Activated T-helper 2 cell treated with anti-CD3 and anti-CD28 coated beads, Interferon-gamma antibody, Interleukin-2, Interleukin-4, amounts not matched to agents 10 μg/mL and 5 μg/mL and 100 μg/mL, durations not matched to agents 14 hours and 24 hours and 36 hours (primary cell): Measurements from ENCODE around the gene CARMIL1. TPM values are rescaled to one million over a fixed set of nuclear protein-coding genes. Genes with fewer than 3 reads are reported as not detected.
"Not testable (repeated sequence)": the region's sequence is repeated elsewhere in the genome, so short reads cannot be mapped to it uniquely, and the experiment has no call there.

Source experiments
- DNase-seq: peaks from one replicate; pipeline ENCODE4 v3.0.0; 2021; ENCODE audit warnings: low spot score
- H3K27ac Mint-ChIP-seq: one replicate; pipeline ENCODE4 v1.8.0; 2021; ENCODE audit warnings: mixed read lengths
- H3K27me3 Mint-ChIP-seq: one replicate; pipeline ENCODE4 v1.8.0; 2021; ENCODE audit warnings: low read depth, mixed read lengths
- H3K36me3 Mint-ChIP-seq: one replicate; pipeline ENCODE4 v1.8.0; 2021; ENCODE audit warnings: low read depth, mixed read lengths
- H3K4me1 Mint-ChIP-seq: one replicate; pipeline ENCODE4 v1.8.0; 2021; ENCODE audit warnings: low read depth, mixed read lengths
- H3K4me3 Mint-ChIP-seq: one replicate; pipeline ENCODE4 v1.8.0; 2021; ENCODE audit warnings: low read depth, mild to moderate bottlenecking, moderate library complexity, mixed read lengths
- H3K9me3 Mint-ChIP-seq: one replicate; pipeline ENCODE4 v1.8.0; 2021; ENCODE audit warnings: mixed read lengths
- intact Hi-C: fragments of 100-400 bp; cut with micrococcal nuclease; formaldehyde crosslinking; loops from one replicate; pipeline ENCODE4 v1.15.1; 2023
- total RNA-seq: library from RNA; stranded (reverse); gene quantifications from 2 replicates; pipeline ENCODE4 v1.2.3, GENCODE V29; 2022

CARMIL1 gene
- total RNA-seq, 1 donor from 2014 or later: 1.7 TPM

- Mint-ChIP-seq H3K27ac (no peak overlapping the region), H3K36me3 (peaks cover 4% of the 10 kb centered on the region), H3K27me3 (no peaks in the 10 kb centered on the region), H3K4me1 (peaks cover 3% of the 10 kb centered on the region), H3K4me3 (no peak overlapping the region), H3K9me3 (peaks cover 16% of the 10 kb centered on the region)
- no peak for DNase-seq
- intact Hi-C loops: no loop called here
Observed at GRCh38 chr6:25377664-25378063, 98.5 kb downstream of the CARMIL1 start.

- H3K9me3 Mint-ChIP-seq: no peaks in the 10 kb centered on the region
- intact Hi-C loops: no loop called here
Observed at GRCh38 chr6:25381077-25381476, 101.9 kb downstream of the CARMIL1 start.

GRCh38 chr6:25382476-25382875, 103.3 kb downstream of the CARMIL1 start:
- H3K36me3 Mint-ChIP-seq, intact Hi-C loops, H3K27ac Mint-ChIP-seq, DNase-seq, H3K4me3 Mint-ChIP-seq, H3K27me3 Mint-ChIP-seq, H3K9me3 Mint-ChIP-seq, H3K4me1 Mint-ChIP-seq: not testable (repeated sequence)

More at GRCh38 chr6:25381077-25381476, 101.9 kb downstream of the CARMIL1 start:
- Mint-ChIP-seq H3K36me3 (no peaks in the 10 kb centered on the region), H3K27ac (no peak overlapping the region), H3K4me3 (no peak overlapping the region), H3K27me3 (no peaks in the 10 kb centered on the region), H3K4me1 (no peaks in the 10 kb centered on the region)
- no peak for DNase-seq

GRCh38 chr6:25384234-25384633, 105.1 kb downstream of the CARMIL1 start:
- H3K9me3 Mint-ChIP-seq: no peaks in the 10 kb centered on the region
- DNase-seq: no peak
- no peak overlapping the region for H3K4me3 Mint-ChIP-seq
- H3K36me3 Mint-ChIP-seq: no peaks in the 10 kb centered on the region
- intact Hi-C loops: no loop called here
- peaks cover 7% of the 10 kb centered on the region for H3K4me1 Mint-ChIP-seq
- no peaks in the 10 kb centered on the region for H3K27me3 Mint-ChIP-seq
- H3K27ac Mint-ChIP-seq: no peak overlapping the region

- intact Hi-C loops: no loop called here
- peaks cover 9% of the 10 kb centered on the region for H3K4me1 Mint-ChIP-seq
- H3K9me3 Mint-ChIP-seq: no peaks in the 10 kb centered on the region
- H3K27me3 Mint-ChIP-seq: no peaks in the 10 kb centered on the region
- no peak overlapping the region for H3K27ac Mint-ChIP-seq
- H3K36me3 Mint-ChIP-seq: no peaks in the 10 kb centered on the region
- DNase-seq: no peak
- no peak overlapping the region for H3K4me3 Mint-ChIP-seq
Observed at GRCh38 chr6:25384967-25385366, 105.8 kb downstream of the CARMIL1 start.

DNA sequence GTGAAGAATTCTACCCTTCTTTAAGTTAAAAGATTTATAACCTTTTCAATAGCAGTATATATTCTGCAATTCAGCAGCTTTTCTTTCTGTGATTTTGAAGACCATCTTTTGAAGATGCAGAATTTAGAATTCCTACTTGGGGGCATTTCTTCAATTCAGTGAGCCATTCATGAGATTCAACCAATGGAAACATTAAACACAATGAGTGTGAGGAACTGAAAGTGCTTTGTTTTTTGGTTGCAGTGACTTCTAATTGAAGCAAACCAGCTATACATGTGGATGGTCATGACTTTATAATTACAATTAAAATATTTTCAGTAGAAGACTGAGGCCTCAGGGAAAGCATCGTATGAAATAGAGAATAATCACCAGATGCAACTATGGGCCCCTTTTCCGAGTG, 108.3 kb downstream of the CARMIL1 start:
- no peaks in the 10 kb centered on the region for H3K27me3 Mint-ChIP-seq
- H3K4me1 Mint-ChIP-seq: peaks cover 9% of the 10 kb centered on the region
- H3K36me3 Mint-ChIP-seq: no peaks in the 10 kb centered on the region
- H3K9me3 Mint-ChIP-seq: no peaks in the 10 kb centered on the region
- H3K4me3 Mint-ChIP-seq: no peak overlapping the region
- no peak overlapping the region for H3K27ac Mint-ChIP-seq
- intact Hi-C loops: no loop called here
- no peak for DNase-seq

DNA sequence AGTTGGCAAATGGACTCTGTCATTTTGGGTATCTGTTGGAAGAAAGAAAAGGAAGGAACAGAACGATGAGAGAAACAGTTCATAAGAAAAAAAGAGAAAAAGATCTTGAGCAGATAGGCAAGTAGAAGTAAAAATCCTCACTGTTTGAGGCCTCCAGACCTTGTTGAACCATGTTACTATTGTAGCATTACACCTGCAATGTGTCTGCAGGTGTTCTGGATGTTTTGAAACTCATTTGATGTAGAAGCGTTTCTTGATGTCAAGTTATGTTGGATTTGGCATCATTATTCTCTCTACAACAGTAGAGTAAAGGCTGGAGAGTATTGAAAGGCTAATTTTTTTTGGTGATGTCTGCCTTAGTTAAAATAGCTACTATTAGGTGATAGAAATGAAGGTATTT, 108.7 kb downstream of the CARMIL1 start:
- Mint-ChIP-seq H3K36me3 (no peaks in the 10 kb centered on the region), H3K4me1 (peaks cover 9% of the 10 kb centered on the region), H3K27me3 (no peaks in the 10 kb centered on the region), H3K4me3 (no peak overlapping the region), H3K27ac (no peak overlapping the region), H3K9me3 (no peaks in the 10 kb centered on the region)
- DNase-seq: no peak
- intact Hi-C loops: no loop called here

GRCh38 chr6:25388776-25389175, 109.6 kb downstream of the CARMIL1 start:
- Mint-ChIP-seq H3K27me3 (no peaks in the 10 kb centered on the region), H3K4me1 (peaks cover 9% of the 10 kb centered on the region), H3K4me3 (no peak overlapping the region), H3K36me3 (no peaks in the 10 kb centered on the region), H3K27ac (no peak overlapping the region), H3K9me3 (no peaks in the 10 kb centered on the region)
- no peak for DNase-seq
- intact Hi-C loops: no loop called here

DNA sequence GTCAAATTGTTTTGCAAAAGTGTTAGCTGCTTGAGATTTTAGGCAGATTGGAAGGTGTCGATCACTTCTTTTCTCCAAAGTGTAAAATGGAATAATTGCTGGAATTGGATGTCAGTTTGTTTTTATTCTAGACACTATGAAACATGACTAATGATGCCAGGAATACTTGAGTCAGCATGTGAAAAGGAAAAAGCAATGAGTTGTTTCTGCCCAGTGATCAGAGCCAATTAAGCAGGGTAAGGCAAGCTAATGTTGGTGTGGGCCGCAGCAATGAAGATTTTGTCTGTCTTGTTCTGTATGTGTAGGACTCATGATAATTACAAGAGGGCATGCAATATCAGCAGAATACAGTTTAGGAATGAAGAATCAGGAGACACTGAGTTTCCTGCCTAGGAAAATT, 110.3 kb downstream of the CARMIL1 start:
- Mint-ChIP-seq H3K36me3 (no peaks in the 10 kb centered on the region), H3K27ac (no peak overlapping the region)

GRCh38 chr6:25392372-25392771, 113.2 kb downstream of the CARMIL1 start:
- no peak overlapping the region for H3K4me3 Mint-ChIP-seq

More for the DNA sequence above, 110.3 kb downstream of the CARMIL1 start:
- intact Hi-C loops: no loop called here
- peaks cover 9% of the 10 kb centered on the region for H3K4me1 Mint-ChIP-seq
- H3K27me3 Mint-ChIP-seq: no peaks in the 10 kb centered on the region
- DNase-seq: no peak
- no peak overlapping the region for H3K4me3 Mint-ChIP-seq
- no peaks in the 10 kb centered on the region for H3K9me3 Mint-ChIP-seq

GRCh38 chr6:25395731-25396130, 116.6 kb downstream of the CARMIL1 start:
- no peak for DNase-seq
- no peaks in the 10 kb centered on the region for H3K36me3 Mint-ChIP-seq
- no peaks in the 10 kb centered on the region for H3K27me3 Mint-ChIP-seq
- intact Hi-C loops: no loop called here
- H3K9me3 Mint-ChIP-seq: no peaks in the 10 kb centered on the region
- no peaks in the 10 kb centered on the region for H3K4me1 Mint-ChIP-seq
- no peak overlapping the region for H3K4me3 Mint-ChIP-seq
- no peak overlapping the region for H3K27ac Mint-ChIP-seq

More at GRCh38 chr6:25392372-25392771, 113.2 kb downstream of the CARMIL1 start:
- intact Hi-C loops: no loop called here
- H3K4me1 Mint-ChIP-seq: peaks cover 9% of the 10 kb centered on the region
- no peak overlapping the region for H3K27ac Mint-ChIP-seq
- H3K36me3 Mint-ChIP-seq: no peaks in the 10 kb centered on the region
- no peaks in the 10 kb centered on the region for H3K27me3 Mint-ChIP-seq
- no peak for DNase-seq
- no peaks in the 10 kb centered on the region for H3K9me3 Mint-ChIP-seq

DNA sequence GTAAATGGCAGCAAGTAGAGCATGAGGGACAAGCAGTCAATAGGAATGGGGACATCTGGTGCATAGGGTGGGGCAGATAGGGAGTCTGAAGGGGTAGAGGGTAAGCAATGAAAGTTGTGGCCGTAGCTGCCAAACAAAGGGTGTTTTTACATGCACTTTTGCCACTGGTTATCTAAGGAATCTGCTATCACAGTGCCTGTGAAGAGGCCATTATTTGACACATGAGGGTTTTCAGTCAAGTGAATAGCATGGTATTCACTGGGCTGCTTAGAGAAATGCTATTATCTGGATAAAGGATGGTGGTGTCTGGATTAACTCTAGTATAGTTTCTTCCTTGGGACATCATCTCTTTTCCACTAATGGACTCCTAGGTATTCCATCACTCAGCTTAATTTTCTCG, 118.2 kb downstream of the CARMIL1 start:
- intact Hi-C loops: no loop called here
- no peak for DNase-seq

GRCh38 chr6:25399885-25400284, 120.7 kb downstream of the CARMIL1 start:
- H3K4me1 Mint-ChIP-seq: peaks cover 4% of the 10 kb centered on the region
- no peaks in the 10 kb centered on the region for H3K36me3 Mint-ChIP-seq
- no peaks in the 10 kb centered on the region for H3K9me3 Mint-ChIP-seq
- DNase-seq: no peak
- H3K4me3 Mint-ChIP-seq: no peak overlapping the region
- intact Hi-C loops: no loop called here
- no peaks in the 10 kb centered on the region for H3K27me3 Mint-ChIP-seq
- no peak overlapping the region for H3K27ac Mint-ChIP-seq

More for the DNA sequence above, 118.2 kb downstream of the CARMIL1 start:
- H3K27me3 Mint-ChIP-seq: no peaks in the 10 kb centered on the region
- no peaks in the 10 kb centered on the region for H3K36me3 Mint-ChIP-seq
- H3K4me3 Mint-ChIP-seq: no peak overlapping the region
- H3K9me3 Mint-ChIP-seq: no peaks in the 10 kb centered on the region
- no peaks in the 10 kb centered on the region for H3K4me1 Mint-ChIP-seq
- no peak overlapping the region for H3K27ac Mint-ChIP-seq

- DNase-seq: no peak
Observed at GRCh38 chr6:25401711-25402110, 122.5 kb downstream of the CARMIL1 start.

More at GRCh38 chr6:25401711-25402110, 122.5 kb downstream of the CARMIL1 start:
- intact Hi-C loops: no loop called here
- H3K36me3 Mint-ChIP-seq: no peaks in the 10 kb centered on the region
- H3K4me3 Mint-ChIP-seq: no peak overlapping the region
- H3K27me3 Mint-ChIP-seq: no peaks in the 10 kb centered on the region
- no peak overlapping the region for H3K27ac Mint-ChIP-seq
- H3K4me1 Mint-ChIP-seq: peaks cover 4% of the 10 kb centered on the region
- H3K9me3 Mint-ChIP-seq: no peaks in the 10 kb centered on the region
